HCT116 (cell line): ENCODE measurements around the gene ANAPC7. TPM values are rescaled to one million over a fixed set of nuclear protein-coding genes. Genes with fewer than 3 reads are reported as not detected.
A peak's percentile ranks its signal among the peaks of the same experiment; 100 is the strongest.

ENCODE experiments used
- ATAC-seq: fragments of 200-7000 bp; cut with Tn5 transposase; 2 replicates; pipeline ENCODE4 v1.9.1; 2020; ENCODE audit warnings: mild to moderate bottlenecking, moderate library complexity
- BruUV-seq: library from RNA; stranded (reverse); fragments of 400-500 nt; replicated peaks from 2 replicates; lab custom pipeline; 2021; lab: Mats Ljungman, UMichigan
- CTCF ChIA-PET: fragments of 300-600 bp; sonication (Branson Sonifier 250); formaldehyde crosslinking; loops from one replicate; lab custom pipeline; 2021; ENCODE audit warnings: antibody characterized with exemption; lab: Charles Lee
- POLR2A ChIA-PET: fragments of 300-600, 350-600 bp; sonication (Branson Sonifier 250); formaldehyde crosslinking; loops from one replicate; lab custom pipeline; 2021; ENCODE audit warnings: antibody characterized with exemption; lab: Charles Lee
- RAD21 ChIA-PET, 2 experiments: fragments of 300-600 bp; sonication (Branson Sonifier 250); formaldehyde crosslinking; loops; one replicate each; lab custom pipeline; 2023; ENCODE audit warnings: low total read pairs in 2 of 2; ENCODE audit not compliant: uncharacterized antibody in 2 of 2, unreplicated experiment in 2 of 2, low non-redundant PET in 1 of 2; lab: Charles Lee
- DNase-seq: peaks from one replicate; pipeline ENCODE4 v3.0.0-alpha.2; 2010; ENCODE audit warnings: low read depth, low spot score
- H2AFZ ChIP-seq: fragments of 200-600 bp; shearing (Covaris generic), sonication (generic); 2 replicates; pipeline ENCODE4 v1.6.1; 2017; ENCODE audit warnings: low read depth, mixed run types, mixed read lengths, antibody characterized with exemption, low read length; ENCODE audit not compliant: poor library complexity, severe bottlenecking
- H3K27ac ChIP-seq: 2 replicates; pipeline ENCODE4 v1.5.1; 2012; ENCODE audit warnings: low read depth, low read length
- H3K27me3 ChIP-seq: fragments of 200-600 bp; sonication (generic); 2 replicates; pipeline ENCODE4 v1.6.1; 2016; ENCODE audit warnings: mixed run types, low read length, mixed read lengths; ENCODE audit not compliant: insufficient read depth
- H3K36me3 ChIP-seq, 2 experiments: fragments of 200-500 bp in 1 of 2; fragments of 200-600 bp in 1 of 2; sonication (Bioruptor generic) in 1 of 2; sonication (generic) in 1 of 2; 2 replicates each; pipeline versions ENCODE4 v1.5.1 to v1.6.1; 2014 to 2016; ENCODE audit warnings: low read length in 2 of 2, inconsistent platforms in 1 of 2, mixed read lengths in 1 of 2, mixed run types in 1 of 2; ENCODE audit not compliant: insufficient read depth in 2 of 2, control insufficient read depth in 1 of 2
- H3K4me1 ChIP-seq, 2 experiments: fragments of 200-600 bp in 1 of 2; sonication (generic) in 1 of 2; 2 replicates each; pipeline versions ENCODE4 v1.5.1 to v1.6.1; 2012 to 2017; ENCODE audit warnings: low read length in 2 of 2, inconsistent platforms in 1 of 2, mild to moderate bottlenecking in 1 of 2, mixed read lengths in 1 of 2, mixed run types in 1 of 2, moderate library complexity in 1 of 2; ENCODE audit not compliant: insufficient read depth in 2 of 2, control insufficient read depth in 1 of 2
- H3K4me2 ChIP-seq: fragments of 200-600 bp; sonication (generic); 2 replicates; pipeline ENCODE4 v1.6.1; 2017; ENCODE audit warnings: mixed run types, low read length, mixed read lengths
- H3K4me3 ChIP-seq, 2 experiments: fragments of 200-600 bp in 1 of 2; sonication (generic) in 1 of 2; replicated peaks in 1 of 2; 2 replicates each; pipeline ENCODE4 v1.5.1; 2011 to 2016; ENCODE audit warnings: low read length in 2 of 2, control low read depth in 1 of 2, low read depth in 1 of 2, mild to moderate bottlenecking in 1 of 2, mixed read lengths in 1 of 2, mixed run types in 1 of 2
- H3K79me2 ChIP-seq: fragments of 200-600 bp; sonication (generic); 2 replicates; pipeline ENCODE4 v1.6.1; 2017; ENCODE audit warnings: mild to moderate bottlenecking, mixed run types, low read length, moderate library complexity, mixed read lengths; ENCODE audit not compliant: insufficient read depth
- H3K9ac ChIP-seq: fragments of 200-600 bp; sonication (generic); 2 replicates; pipeline ENCODE4 v1.6.1; 2016; ENCODE audit warnings: low read length, mixed read lengths
- H3K9me2 ChIP-seq: fragments of 200-600 bp; sonication (generic), shearing (Covaris generic); 2 replicates; pipeline ENCODE4 v1.6.1; 2017; ENCODE audit warnings: mixed run types, mild to moderate bottlenecking, moderate library complexity; ENCODE audit not compliant: insufficient read depth
- H3K9me3 ChIP-seq, 2 experiments: fragments of 200-500 bp in 1 of 2; fragments of 200-600 bp in 1 of 2; sonication (Bioruptor generic) in 1 of 2; sonication (generic) in 1 of 2; 2 replicates each; pipeline ENCODE4 v1.6.1; 2014 to 2017; ENCODE audit warnings: low read length in 2 of 2, mixed read lengths in 2 of 2, inconsistent platforms in 1 of 2, low read depth in 1 of 2, mild to moderate bottlenecking in 1 of 2, mixed run types in 1 of 2, moderate library complexity in 1 of 2; ENCODE audit not compliant: control insufficient read depth in 1 of 2, insufficient read depth in 1 of 2
- H4K20me1 ChIP-seq: fragments of 200-600 bp; sonication (generic), shearing (Covaris generic); 2 replicates; pipeline ENCODE4 v1.6.1; 2017; ENCODE audit warnings: mixed run types, mild to moderate bottlenecking, moderate library complexity; ENCODE audit not compliant: insufficient read depth
- CTCF ChIP-seq, 3 experiments: fragments of 200-600 bp in 1 of 3; sonication (generic) in 1 of 3; IDR thresholded peaks in 2 of 3; conservative IDR thresholded peaks in 1 of 3; 2 replicates each; pipeline ENCODE4 v1.5.1; 2012 to 2017; ENCODE audit warnings: low read depth in 2 of 3, low read length in 2 of 3, antibody characterized with exemption in 1 of 3, borderline replicate concordance in 1 of 3, control low read depth in 1 of 3, mild to moderate bottlenecking in 1 of 3, mixed read lengths in 1 of 3, mixed run types in 1 of 3, moderate library complexity in 1 of 3; ENCODE audit not compliant: insufficient read depth in 1 of 3
- EGR1 ChIP-seq: IDR thresholded peaks from 2 replicates; pipeline ENCODE4 v1.6.1; 2012; ENCODE audit warnings: low read depth
- POLR2A ChIP-seq: IDR thresholded peaks from 2 replicates; pipeline ENCODE4 v1.7.0; 2011; ENCODE audit warnings: borderline replicate concordance; ENCODE audit not compliant: insufficient read depth, insufficient read length; ENCODE audit errors: extremely low read depth
- RAD21 ChIP-seq: IDR thresholded peaks from 2 replicates; pipeline ENCODE4 v1.6.1; 2012; ENCODE audit warnings: low read depth, mild to moderate bottlenecking
- TCF7L2 ChIP-seq: IDR thresholded peaks from 2 replicates; pipeline ENCODE4 v1.7.0; 2011; ENCODE audit warnings: borderline replicate concordance, inconsistent platforms; ENCODE audit not compliant: insufficient read depth, insufficient read length; ENCODE audit errors: extremely low read depth
- intact Hi-C: fragments of 100-400 bp; cut with micrococcal nuclease; formaldehyde crosslinking; loops from 2 replicates; pipeline ENCODE4 v1.10.0; 2022
- total RNA-seq: library from RNA; stranded (reverse); gene quantifications from one replicate; pipeline ENCODE4 v1.2.1, GENCODE V29; 2021; ENCODE audit not compliant: unreplicated experiment
- TF ChIP-seq, protein P1 (sequence below): IDR thresholded peaks from 2 replicates; pipeline ENCODE4 v1.6.1; 2011; ENCODE audit warnings: mild to moderate bottlenecking, low read length, moderate library complexity; ENCODE audit not compliant: insufficient replicate concordance; ENCODE audit errors: extremely low read depth

ANAPC7 gene
- total RNA-seq, 1 experiment from 2014 or later, result 55.9 TPM

DNA sequence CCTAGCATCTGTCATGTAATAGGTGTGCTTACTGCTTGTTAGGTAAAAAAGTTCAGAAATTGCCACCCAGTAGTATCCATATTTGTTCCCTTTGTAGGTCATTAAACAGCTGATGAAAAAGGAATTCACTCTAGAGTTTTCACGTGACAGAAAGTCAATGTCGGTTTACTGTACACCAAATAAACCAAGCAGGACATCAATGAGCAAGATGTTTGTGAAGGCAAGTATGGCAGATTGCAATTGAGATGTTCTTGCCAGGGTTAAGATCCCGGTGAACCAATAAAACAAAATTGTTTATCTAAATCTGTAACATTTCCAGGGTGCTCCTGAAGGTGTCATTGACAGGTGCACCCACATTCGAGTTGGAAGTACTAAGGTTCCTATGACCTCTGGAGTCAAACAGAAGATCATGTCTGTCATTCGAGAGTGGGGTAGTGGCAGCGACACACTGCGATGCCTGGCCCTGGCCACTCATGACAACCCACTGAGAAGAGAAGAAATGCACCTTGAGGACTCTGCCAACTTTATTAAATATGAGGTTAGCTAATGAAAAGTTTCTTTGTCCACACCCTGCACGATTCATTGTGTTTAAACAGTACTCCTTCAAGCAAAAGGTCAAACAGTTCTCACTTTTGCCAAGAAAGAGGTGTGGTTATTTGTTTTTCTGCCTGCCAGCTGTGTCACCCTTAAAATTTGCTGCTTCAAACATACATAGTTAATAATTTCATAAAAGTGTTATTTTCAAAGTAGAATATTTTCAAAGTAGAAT is 64.1 kb downstream of the ANAPC7 start:
- DNase-seq, result no peak
- TF ChIP-seq, protein P1, sequence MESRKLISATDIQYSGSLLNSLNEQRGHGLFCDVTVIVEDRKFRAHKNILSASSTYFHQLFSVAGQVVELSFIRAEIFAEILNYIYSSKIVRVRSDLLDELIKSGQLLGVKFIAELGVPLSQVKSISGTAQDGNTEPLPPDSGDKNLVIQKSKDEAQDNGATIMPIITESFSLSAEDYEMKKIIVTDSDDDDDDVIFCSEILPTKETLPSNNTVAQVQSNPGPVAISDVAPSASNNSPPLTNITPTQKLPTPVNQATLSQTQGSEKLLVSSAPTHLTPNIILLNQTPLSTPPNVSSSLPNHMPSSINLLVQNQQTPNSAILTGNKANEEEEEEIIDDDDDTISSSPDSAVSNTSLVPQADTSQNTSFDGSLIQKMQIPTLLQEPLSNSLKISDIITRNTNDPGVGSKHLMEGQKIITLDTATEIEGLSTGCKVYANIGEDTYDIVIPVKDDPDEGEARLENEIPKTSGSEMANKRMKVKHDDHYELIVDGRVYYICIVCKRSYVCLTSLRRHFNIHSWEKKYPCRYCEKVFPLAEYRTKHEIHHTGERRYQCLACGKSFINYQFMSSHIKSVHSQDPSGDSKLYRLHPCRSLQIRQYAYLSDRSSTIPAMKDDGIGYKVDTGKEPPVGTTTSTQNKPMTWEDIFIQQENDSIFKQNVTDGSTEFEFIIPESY, result no peak
- no peak for TF ChIP-seq EGR1
- TF ChIP-seq, all 23 proteins: peak for 0
- CTCF ChIA-PET, result no interaction called here
- intact Hi-C loops, result loop anchor here (5.0 kb wide), 1 partner anchor 237 kb away; no protein-coding TSS in a partner anchor
- Histone ChIP-seq H2AFZ (no peak overlapping the region), H3K4me1 (no peaks in the 10 kb centered on the region; a peak in 1 of 4 replicates), H3K9me3 (no peaks in the 10 kb centered on the region), H3K9me2 (no peaks in the 10 kb centered on the region), H3K79me2 (peaks cover 67% of the 10 kb centered on the region), H4K20me1 (no peaks in the 10 kb centered on the region), H3K27me3 (no peaks in the 10 kb centered on the region), H3K36me3 (peaks cover 76 to 92% of the 10 kb centered on the region in 2 experiments), H3K4me2 (no peak overlapping the region), H3K4me3 (no peak overlapping the region), H3K9ac (no peak overlapping the region), H3K27ac (no peak overlapping the region)
- no peak for ATAC-seq
- RAD21 ChIA-PET, result no interaction called here
- no TSS peak for BruUV-seq
- POLR2A ChIA-PET, result no interaction called here

DNA sequence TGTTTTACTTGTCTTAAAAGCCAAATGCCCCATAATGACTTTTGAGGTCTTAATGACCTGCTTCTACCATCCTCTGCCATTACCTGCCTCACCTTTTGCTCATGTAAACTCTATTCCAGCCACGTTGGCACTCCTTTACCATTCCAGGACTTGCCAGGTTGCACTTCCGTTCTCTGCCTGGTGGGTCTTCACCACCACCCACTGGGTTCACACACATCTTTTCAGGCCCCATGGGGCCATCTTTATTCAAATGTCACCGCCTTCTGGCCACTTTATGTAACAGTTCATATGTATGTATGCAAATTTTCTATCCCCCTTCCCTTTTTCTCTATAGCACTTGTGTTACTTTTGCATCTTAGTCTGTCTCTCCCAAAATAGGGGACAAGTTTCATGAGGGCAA is 64.8 kb downstream of the ANAPC7 start:
- no peaks in the 10 kb centered on the region; a peak in 1 of 4 replicates for H3K4me1 ChIP-seq
- no peaks in the 10 kb centered on the region for H3K9me2 ChIP-seq
- no peak overlapping the region for H2AFZ ChIP-seq
- intact Hi-C loops, result loop anchor here (5.0 kb wide), 1 partner anchor 236 kb away; no protein-coding TSS in a partner anchor
- H3K9ac ChIP-seq, result no peak overlapping the region
- TF ChIP-seq CTCF (IDR thresholded peaks at IDR 0.05 in 2 of 3, conservative IDR thresholded peaks at IDR 0.05 in 1 of 3; ENCODE audit: borderline replicate concordance in 1 of 3, insufficient read depth in 1 of 3, low read depth in 2 of 3, low read length in 2 of 3) (peak in 1 of 3 experiments; percentile 44; a peak in 2 of 6 replicates), TCF7L2 (no peak), POLR2A (no peak), RAD21 (peak; percentile 27; the same call in 1 of the 2 replicates)
- no TSS peak for BruUV-seq
- H4K20me1 ChIP-seq, result no peaks in the 10 kb centered on the region
- POLR2A ChIA-PET, result no interaction called here
- DNase-seq, result peak; percentile 7
- peak; percentile 56 for ATAC-seq
- RAD21 ChIA-PET, result no interaction called here
- H3K79me2 ChIP-seq, result peaks cover 72% of the 10 kb centered on the region
- no peaks in the 10 kb centered on the region for H3K9me3 ChIP-seq
- no peaks in the 10 kb centered on the region for H3K27me3 ChIP-seq
- H3K27ac ChIP-seq, result no peak overlapping the region
- H3K36me3 ChIP-seq, result peaks cover 76 to 91% of the 10 kb centered on the region in 2 experiments
- H3K4me2 ChIP-seq, result no peak overlapping the region
- H3K4me3 ChIP-seq, result no peak overlapping the region
- CTCF ChIA-PET, result no interaction called here
